Left lung (tissue), 10 donors: ENCODE measurements around the gene SLC17A5. TPM values are rescaled to one million over a fixed set of nuclear protein-coding genes. Genes with fewer than 3 reads are reported as not detected.

Experiments used
- ATAC-seq: fragments of 200-7000 bp; cut with Tn5 transposase; one replicate; pipeline ENCODE4 v1.9.1; 2020; ENCODE audit warnings: moderate library complexity
- DNase-seq, 4 donors: peaks; one replicate each; pipeline ENCODE4 v3.0.0-alpha.2; 2013 to 2020
- H3K27ac ChIP-seq, 2 donors: fragments of 200-600 bp; sonication (generic) in 1 of 2; one replicate each; pipeline versions ENCODE4 v1.5.0 to v1.8.0; 2020 to 2021
- H3K27me3 ChIP-seq, 2 donors: fragments of 200-600 bp; sonication (generic) in 1 of 2; one replicate each; pipeline versions ENCODE4 v1.5.0 to v1.8.0; 2020 to 2021
- H3K36me3 ChIP-seq, 2 donors: fragments of 200-600 bp; sonication (generic) in 1 of 2; one replicate each; pipeline versions ENCODE4 v1.5.0 to v1.8.0; 2020 to 2021
- H3K4me1 ChIP-seq, 2 donors: fragments of 200-600 bp; one replicate each; pipeline ENCODE4 v1.8.0; 2021
- H3K4me3 ChIP-seq, 2 donors: fragments of 200-600 bp; sonication (generic) in 1 of 2; one replicate each; pipeline versions ENCODE4 v1.5.0 to v1.8.0; 2020 to 2021; ENCODE audit warnings: mild to moderate bottlenecking in 1 of 2
- H3K9me3 ChIP-seq, 2 donors: fragments of 200-600 bp; sonication (generic) in 1 of 2; one replicate each; pipeline versions ENCODE4 v1.5.0 to v1.8.0; 2020 to 2021
- intact Hi-C, 2 donors: fragments of 100-400 bp; cut with DNase I; formaldehyde crosslinking; loops; one replicate each; pipeline versions ENCODE4 v1.11.2 to v1.14.2; 2022
- polyA plus RNA-seq, 6 donors: library from polyadenylated mRNA; unstranded; fragments of 120-200 nt; gene quantifications; one replicate each; pipeline ENCODE4 v1.2.1, GENCODE V29; 2013; ENCODE audit not compliant: insufficient read length in 6 of 6
- total RNA-seq, 2 donors: library from RNA; stranded (reverse); fragmentation: NEBNext Ultra II Directional; extraction: Animal tissue kit (Norgen Biotek cat#: 25700); gene quantifications; one replicate each; pipeline ENCODE4 v1.2.1, GENCODE V29; 2021
- TF ChIP-seq, protein P1 (sequence below), 2 donors: fragments of 200-600 bp; sonication (generic) in 1 of 2; IDR thresholded peaks; one replicate each; pipeline versions ENCODE4 v1.5.0 to v1.8.0; 2021; ENCODE audit warnings: antibody characterized with exemption in 2 of 2
- donor health status: DM: no; HTN: yes; CAD: no.
- donor health status: DM: no; HTN: no; CAD: no.

The SLC17A5 gene
- total and polyA plus RNA-seq, 8 donors = 8.7 to 27.8 (median 10.3) TPM

GRCh38 chr6:73614802-73615201 is 39.0 kb downstream of the SLC17A5 start:
- no peaks in the 10 kb centered on the region for H3K27me3 ChIP-seq
- ATAC-seq = no peak
- no peaks in the 10 kb centered on the region for H3K9me3 ChIP-seq
- peaks cover 0 to 4% of the 10 kb centered on the region in 2 donors for H3K4me1 ChIP-seq
- H3K36me3 ChIP-seq = peaks cover 0 to 70% of the 10 kb centered on the region in 2 donors
- no peak overlapping the region for H3K4me3 ChIP-seq
- TF ChIP-seq, protein P1, sequence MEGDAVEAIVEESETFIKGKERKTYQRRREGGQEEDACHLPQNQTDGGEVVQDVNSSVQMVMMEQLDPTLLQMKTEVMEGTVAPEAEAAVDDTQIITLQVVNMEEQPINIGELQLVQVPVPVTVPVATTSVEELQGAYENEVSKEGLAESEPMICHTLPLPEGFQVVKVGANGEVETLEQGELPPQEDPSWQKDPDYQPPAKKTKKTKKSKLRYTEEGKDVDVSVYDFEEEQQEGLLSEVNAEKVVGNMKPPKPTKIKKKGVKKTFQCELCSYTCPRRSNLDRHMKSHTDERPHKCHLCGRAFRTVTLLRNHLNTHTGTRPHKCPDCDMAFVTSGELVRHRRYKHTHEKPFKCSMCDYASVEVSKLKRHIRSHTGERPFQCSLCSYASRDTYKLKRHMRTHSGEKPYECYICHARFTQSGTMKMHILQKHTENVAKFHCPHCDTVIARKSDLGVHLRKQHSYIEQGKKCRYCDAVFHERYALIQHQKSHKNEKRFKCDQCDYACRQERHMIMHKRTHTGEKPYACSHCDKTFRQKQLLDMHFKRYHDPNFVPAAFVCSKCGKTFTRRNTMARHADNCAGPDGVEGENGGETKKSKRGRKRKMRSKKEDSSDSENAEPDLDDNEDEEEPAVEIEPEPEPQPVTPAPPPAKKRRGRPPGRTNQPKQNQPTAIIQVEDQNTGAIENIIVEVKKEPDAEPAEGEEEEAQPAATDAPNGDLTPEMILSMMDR (IDR thresholded peaks at IDR 0.05) = no peak
- DNase-seq = no peak
- intact Hi-C loops = loop anchor here in 1 of 2 donors (10.0 kb wide), 1 partner anchor 100 kb away; no protein-coding TSS in a partner anchor
- H3K27ac ChIP-seq = no peak overlapping the region

GRCh38 chr6:73613806-73614536 is 39.8 kb downstream of the SLC17A5 start:
- H3K27ac ChIP-seq = no peak overlapping the region
- TF ChIP-seq, protein P1 (IDR thresholded peaks at IDR 0.05) = no peak
- H3K27me3 ChIP-seq = no peaks in the 10 kb centered on the region
- peaks cover 0 to 4% of the 10 kb centered on the region in 2 donors for H3K4me1 ChIP-seq
- no peak overlapping the region for H3K4me3 ChIP-seq
- intact Hi-C loops = loop anchor here in 1 of 2 donors (10.0 kb wide), 1 partner anchor 99 kb away; no protein-coding TSS in a partner anchor
- H3K9me3 ChIP-seq = no peaks in the 10 kb centered on the region
- no peak for DNase-seq
- H3K36me3 ChIP-seq = peaks cover 0 to 71% of the 10 kb centered on the region in 2 donors
- ATAC-seq = no peak

DNA sequence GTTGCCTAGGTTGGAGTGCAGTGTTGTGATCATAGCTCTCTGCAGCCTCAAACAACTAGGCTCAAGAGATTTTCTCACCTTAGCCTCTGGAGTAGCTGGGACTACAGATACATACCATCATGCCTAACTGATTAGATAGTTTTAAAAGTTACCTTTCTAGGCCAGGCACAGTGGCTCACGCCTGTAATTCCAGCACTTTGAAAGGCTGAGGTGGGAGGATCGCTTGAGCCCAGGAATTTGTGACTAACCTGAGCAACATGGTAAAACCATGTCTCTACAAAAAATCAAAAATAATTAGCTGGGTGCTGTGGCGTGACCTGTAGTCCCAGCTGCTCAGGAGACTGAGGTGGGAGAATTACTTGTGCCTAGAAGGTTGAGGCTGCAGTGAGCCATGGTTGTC is 41.2 kb downstream of the SLC17A5 start:
- no peak for DNase-seq
- Histone ChIP-seq H3K27me3 (no peaks in the 10 kb centered on the region), H3K9me3 (no peaks in the 10 kb centered on the region), H3K4me3 (no peak overlapping the region), H3K27ac (no peak overlapping the region), H3K4me1 (peaks cover 0 to 4% of the 10 kb centered on the region in 2 donors), H3K36me3 (peaks cover 0 to 71% of the 10 kb centered on the region in 2 donors)
- ATAC-seq = no peak
- TF ChIP-seq, protein P1 (IDR thresholded peaks at IDR 0.05) = no peak
- intact Hi-C loops = loop anchor here in 1 of 2 donors (10.0 kb wide), 1 partner anchor 98 kb away; no protein-coding TSS in a partner anchor

GRCh38 chr6:73610444-73611275 is 43.1 kb downstream of the SLC17A5 start:
- H3K4me3 ChIP-seq = no peak overlapping the region
- ATAC-seq = peak; percentile 84
- peaks cover 0 to 4% of the 10 kb centered on the region in 2 donors for H3K4me1 ChIP-seq
- TF ChIP-seq, protein P1 (IDR thresholded peaks at IDR 0.05) = peak; percentile 41 to 58
- intact Hi-C loops = loop anchor here in 1 of 2 donors (10.0 kb wide), 1 partner anchor 96 kb away; no protein-coding TSS in a partner anchor
- H3K27ac ChIP-seq = no peak overlapping the region
- DNase-seq = peak in 2 of 4 donors; percentile 58 to 63
- no peaks in the 10 kb centered on the region for H3K27me3 ChIP-seq
- H3K9me3 ChIP-seq = no peaks in the 10 kb centered on the region
- peaks cover 0 to 74% of the 10 kb centered on the region in 2 donors for H3K36me3 ChIP-seq

- DNase-seq (no peak), ATAC-seq (no peak)
- Histone ChIP-seq H3K4me1 (peaks cover 0 to 4% of the 10 kb centered on the region in 2 donors), H3K27ac (no peak overlapping the region), H3K4me3 (no peak overlapping the region), H3K27me3 (no peaks in the 10 kb centered on the region), H3K9me3 (no peaks in the 10 kb centered on the region), H3K36me3 (peaks cover 0 to 71% of the 10 kb centered on the region in 2 donors)
- TF ChIP-seq, protein P1 (IDR thresholded peaks at IDR 0.05) = no peak
- intact Hi-C loops = no loop called here
Observed at GRCh38 chr6:73608761-73609160, 45.0 kb downstream of the SLC17A5 start.
